Measurements from ENCODE around the gene ALPL. TPM values are rescaled to one million over a fixed set of nuclear protein-coding genes. Genes with fewer than 3 reads are reported as not detected.

The ALPL gene
- total and polyA plus RNA-seq, 2 donors (not counting 1 experiment from before 2014, with no cell fraction given), result 1.3 to 3.6 TPM

DNA sequence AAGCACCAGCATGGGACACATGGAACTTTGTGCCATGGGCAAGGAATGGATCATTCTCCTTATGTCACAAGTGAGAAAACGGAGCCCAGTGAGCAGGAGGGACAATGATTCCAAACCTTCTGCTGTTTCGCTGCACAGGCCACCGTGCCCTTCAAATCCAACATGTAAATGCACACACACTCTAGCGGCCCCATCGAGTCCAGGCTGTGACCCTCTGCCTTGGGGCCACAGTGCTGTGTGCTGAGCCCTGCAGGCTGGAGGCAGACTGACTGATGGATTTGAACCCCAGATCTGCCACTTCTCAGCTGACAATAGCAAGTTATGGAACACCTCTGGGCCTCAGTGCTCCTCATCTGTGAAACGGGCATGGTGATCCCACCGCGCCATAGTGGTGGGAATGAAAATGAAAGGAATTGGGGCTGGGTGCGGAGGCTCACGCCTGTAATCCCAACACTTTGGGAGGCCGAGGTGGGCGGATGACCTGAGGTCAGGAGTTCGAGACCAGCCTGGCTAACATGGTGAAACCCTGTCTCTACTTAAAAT is 63.6 kb downstream of the ALPL start:
- Histone ChIP-seq H3K4me3 (replicated peaks in 1 of 4; ENCODE audit: control extremely low read depth in 1 of 4, insufficient read depth in 1 of 4, low read depth in 3 of 4, low read length in 4 of 4) (no peak overlapping the region), H3K4me1 (ENCODE audit: control insufficient read depth, extremely low read depth, insufficient read depth, low read length) (no peaks in the 10 kb centered on the region), H3K79me2 (ENCODE audit: control insufficient read depth, insufficient read depth, low read length) (no peaks in the 10 kb centered on the region), H3K9me3 (ENCODE audit: control insufficient read depth, insufficient read depth, low read depth, low read length) (no peaks in the 10 kb centered on the region), H3K4me2 (ENCODE audit: extremely low read depth, insufficient read depth, low read length) (no peak overlapping the region), H2AFZ (ENCODE audit: low read length) (no peak overlapping the region), H3K9ac (ENCODE audit: insufficient read depth, low read length) (no peak overlapping the region), H3K27me3 (ENCODE audit: control insufficient read depth, insufficient read depth, low read length) (no peaks in the 10 kb centered on the region), H4K20me1 (ENCODE audit: control insufficient read depth, extremely low read depth, insufficient read depth, low read length) (no peaks in the 10 kb centered on the region), H3K36me3 (ENCODE audit: control insufficient read depth, insufficient read depth, low read length) (no peaks in the 10 kb centered on the region), H3K27ac (ENCODE audit: insufficient read depth, low read length) (no peak overlapping the region)
- no peak for DNase-seq (ENCODE audit: low read depth in 2 of 2)
- TF ChIP-seq, protein P1, sequence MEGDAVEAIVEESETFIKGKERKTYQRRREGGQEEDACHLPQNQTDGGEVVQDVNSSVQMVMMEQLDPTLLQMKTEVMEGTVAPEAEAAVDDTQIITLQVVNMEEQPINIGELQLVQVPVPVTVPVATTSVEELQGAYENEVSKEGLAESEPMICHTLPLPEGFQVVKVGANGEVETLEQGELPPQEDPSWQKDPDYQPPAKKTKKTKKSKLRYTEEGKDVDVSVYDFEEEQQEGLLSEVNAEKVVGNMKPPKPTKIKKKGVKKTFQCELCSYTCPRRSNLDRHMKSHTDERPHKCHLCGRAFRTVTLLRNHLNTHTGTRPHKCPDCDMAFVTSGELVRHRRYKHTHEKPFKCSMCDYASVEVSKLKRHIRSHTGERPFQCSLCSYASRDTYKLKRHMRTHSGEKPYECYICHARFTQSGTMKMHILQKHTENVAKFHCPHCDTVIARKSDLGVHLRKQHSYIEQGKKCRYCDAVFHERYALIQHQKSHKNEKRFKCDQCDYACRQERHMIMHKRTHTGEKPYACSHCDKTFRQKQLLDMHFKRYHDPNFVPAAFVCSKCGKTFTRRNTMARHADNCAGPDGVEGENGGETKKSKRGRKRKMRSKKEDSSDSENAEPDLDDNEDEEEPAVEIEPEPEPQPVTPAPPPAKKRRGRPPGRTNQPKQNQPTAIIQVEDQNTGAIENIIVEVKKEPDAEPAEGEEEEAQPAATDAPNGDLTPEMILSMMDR (conservative IDR thresholded peaks at IDR 0.05 in 1 of 2, IDR thresholded peaks at IDR 0.05 in 1 of 2; ENCODE audit: low read depth in 1 of 2, low read length in 2 of 2), result no peak
- TF ChIP-seq EZH2 (IDR thresholded peaks at IDR 0.05; ENCODE audit: low read length, missing control alignments), result no peak

GRCh38 chr1:21573475-21573874 is 64.3 kb downstream of the ALPL start:
- Histone ChIP-seq H3K9me3 (ENCODE audit: control insufficient read depth, insufficient read depth, low read depth, low read length) (no peaks in the 10 kb centered on the region), H4K20me1 (ENCODE audit: control insufficient read depth, extremely low read depth, insufficient read depth, low read length) (no peaks in the 10 kb centered on the region), H3K4me3 (replicated peaks in 1 of 4; ENCODE audit: control extremely low read depth in 1 of 4, insufficient read depth in 1 of 4, low read depth in 3 of 4, low read length in 4 of 4) (no peak overlapping the region), H2AFZ (ENCODE audit: low read length) (no peak overlapping the region), H3K4me2 (ENCODE audit: extremely low read depth, insufficient read depth, low read length) (no peak overlapping the region), H3K27me3 (ENCODE audit: control insufficient read depth, insufficient read depth, low read length) (no peaks in the 10 kb centered on the region), H3K36me3 (ENCODE audit: control insufficient read depth, insufficient read depth, low read length) (no peaks in the 10 kb centered on the region), H3K9ac (ENCODE audit: insufficient read depth, low read length) (no peak overlapping the region), H3K4me1 (ENCODE audit: control insufficient read depth, extremely low read depth, insufficient read depth, low read length) (no peaks in the 10 kb centered on the region), H3K27ac (ENCODE audit: insufficient read depth, low read length) (no peak overlapping the region), H3K79me2 (ENCODE audit: control insufficient read depth, insufficient read depth, low read length) (no peaks in the 10 kb centered on the region)
- DNase-seq (ENCODE audit: low read depth in 2 of 2), result no peak
- TF ChIP-seq, protein P1 (conservative IDR thresholded peaks at IDR 0.05 in 1 of 2, IDR thresholded peaks at IDR 0.05 in 1 of 2; ENCODE audit: low read depth in 1 of 2, low read length in 2 of 2), result no peak
- no peak for TF ChIP-seq EZH2 (IDR thresholded peaks at IDR 0.05; ENCODE audit: low read length, missing control alignments)

DNA sequence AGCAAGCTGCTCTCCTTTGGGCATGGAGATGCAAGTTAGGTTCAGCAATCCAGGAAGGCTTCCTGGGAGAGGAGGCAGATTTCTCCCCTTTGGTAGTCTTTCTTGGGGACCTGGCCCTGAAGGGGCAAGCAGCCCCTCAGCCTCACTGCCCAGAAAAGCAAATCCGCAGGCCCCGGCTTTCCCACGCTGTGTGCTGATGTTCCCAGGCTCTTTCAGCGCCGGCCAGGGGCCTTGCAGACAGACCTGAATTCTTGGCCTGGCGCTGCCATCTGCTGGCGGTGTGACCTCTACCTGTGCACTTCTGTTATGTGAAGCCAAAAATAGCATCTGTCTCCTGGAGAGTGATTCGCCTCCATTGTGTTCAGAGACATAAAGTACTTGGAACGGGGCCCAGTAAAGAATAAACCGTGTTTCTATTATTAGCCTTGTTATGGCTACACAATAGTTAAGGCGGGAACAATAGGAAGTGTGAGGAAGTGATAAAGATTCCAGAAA is 64.8 kb downstream of the ALPL start:
- Histone ChIP-seq H3K9ac (ENCODE audit: insufficient read depth, low read length) (no peak overlapping the region), H3K27me3 (ENCODE audit: control insufficient read depth, insufficient read depth, low read length) (no peaks in the 10 kb centered on the region), H3K27ac (ENCODE audit: insufficient read depth, low read length) (no peak overlapping the region), H3K9me3 (ENCODE audit: control insufficient read depth, insufficient read depth, low read depth, low read length) (no peaks in the 10 kb centered on the region), H3K4me2 (ENCODE audit: extremely low read depth, insufficient read depth, low read length) (no peak overlapping the region), H3K4me3 (replicated peaks in 1 of 4; ENCODE audit: control extremely low read depth in 1 of 4, insufficient read depth in 1 of 4, low read depth in 3 of 4, low read length in 4 of 4) (no peak overlapping the region), H3K79me2 (ENCODE audit: control insufficient read depth, insufficient read depth, low read length) (no peaks in the 10 kb centered on the region), H3K36me3 (ENCODE audit: control insufficient read depth, insufficient read depth, low read length) (no peaks in the 10 kb centered on the region), H2AFZ (ENCODE audit: low read length) (no peak overlapping the region), H3K4me1 (ENCODE audit: control insufficient read depth, extremely low read depth, insufficient read depth, low read length) (no peaks in the 10 kb centered on the region), H4K20me1 (ENCODE audit: control insufficient read depth, extremely low read depth, insufficient read depth, low read length) (no peaks in the 10 kb centered on the region)
- TF ChIP-seq, protein P1 (conservative IDR thresholded peaks at IDR 0.05 in 1 of 2, IDR thresholded peaks at IDR 0.05 in 1 of 2; ENCODE audit: low read depth in 1 of 2, low read length in 2 of 2), result peak; percentile 60 to 64
- no peak for TF ChIP-seq EZH2 (IDR thresholded peaks at IDR 0.05; ENCODE audit: low read length, missing control alignments)
- DNase-seq (ENCODE audit: low read depth in 2 of 2), result peak; percentile 72 to 78

All from fibroblast of lung (primary cell).